Measurements from ENCODE around the gene RAI1.
A peak's percentile ranks its signal among the peaks of the same experiment; 100 is the strongest.

The RAI1 gene

GRCh38 chr17:17771498-17772201 lies 90.4 kb downstream of the RAI1 start:
- DNase-seq (ENCODE audit: low read depth) = no peak
- H3K4me3 ChIP-seq (ENCODE audit: low read length) = no peak overlapping the region

GRCh38 chr17:17772231-17772630 lies 91.0 kb downstream of the RAI1 start:
- DNase-seq (ENCODE audit: low read depth) = no peak
- no peak overlapping the region for H3K4me3 ChIP-seq (ENCODE audit: low read length)
- TF ChIP-seq, protein P1, sequence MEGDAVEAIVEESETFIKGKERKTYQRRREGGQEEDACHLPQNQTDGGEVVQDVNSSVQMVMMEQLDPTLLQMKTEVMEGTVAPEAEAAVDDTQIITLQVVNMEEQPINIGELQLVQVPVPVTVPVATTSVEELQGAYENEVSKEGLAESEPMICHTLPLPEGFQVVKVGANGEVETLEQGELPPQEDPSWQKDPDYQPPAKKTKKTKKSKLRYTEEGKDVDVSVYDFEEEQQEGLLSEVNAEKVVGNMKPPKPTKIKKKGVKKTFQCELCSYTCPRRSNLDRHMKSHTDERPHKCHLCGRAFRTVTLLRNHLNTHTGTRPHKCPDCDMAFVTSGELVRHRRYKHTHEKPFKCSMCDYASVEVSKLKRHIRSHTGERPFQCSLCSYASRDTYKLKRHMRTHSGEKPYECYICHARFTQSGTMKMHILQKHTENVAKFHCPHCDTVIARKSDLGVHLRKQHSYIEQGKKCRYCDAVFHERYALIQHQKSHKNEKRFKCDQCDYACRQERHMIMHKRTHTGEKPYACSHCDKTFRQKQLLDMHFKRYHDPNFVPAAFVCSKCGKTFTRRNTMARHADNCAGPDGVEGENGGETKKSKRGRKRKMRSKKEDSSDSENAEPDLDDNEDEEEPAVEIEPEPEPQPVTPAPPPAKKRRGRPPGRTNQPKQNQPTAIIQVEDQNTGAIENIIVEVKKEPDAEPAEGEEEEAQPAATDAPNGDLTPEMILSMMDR (conservative IDR thresholded peaks at IDR 0.05; ENCODE audit: low read depth, low read length) = no peak

More at GRCh38 chr17:17771498-17772201, 90.4 kb downstream of the RAI1 start:
- TF ChIP-seq, protein P1 (conservative IDR thresholded peaks at IDR 0.05; ENCODE audit: low read depth, low read length) = no peak

DNA sequence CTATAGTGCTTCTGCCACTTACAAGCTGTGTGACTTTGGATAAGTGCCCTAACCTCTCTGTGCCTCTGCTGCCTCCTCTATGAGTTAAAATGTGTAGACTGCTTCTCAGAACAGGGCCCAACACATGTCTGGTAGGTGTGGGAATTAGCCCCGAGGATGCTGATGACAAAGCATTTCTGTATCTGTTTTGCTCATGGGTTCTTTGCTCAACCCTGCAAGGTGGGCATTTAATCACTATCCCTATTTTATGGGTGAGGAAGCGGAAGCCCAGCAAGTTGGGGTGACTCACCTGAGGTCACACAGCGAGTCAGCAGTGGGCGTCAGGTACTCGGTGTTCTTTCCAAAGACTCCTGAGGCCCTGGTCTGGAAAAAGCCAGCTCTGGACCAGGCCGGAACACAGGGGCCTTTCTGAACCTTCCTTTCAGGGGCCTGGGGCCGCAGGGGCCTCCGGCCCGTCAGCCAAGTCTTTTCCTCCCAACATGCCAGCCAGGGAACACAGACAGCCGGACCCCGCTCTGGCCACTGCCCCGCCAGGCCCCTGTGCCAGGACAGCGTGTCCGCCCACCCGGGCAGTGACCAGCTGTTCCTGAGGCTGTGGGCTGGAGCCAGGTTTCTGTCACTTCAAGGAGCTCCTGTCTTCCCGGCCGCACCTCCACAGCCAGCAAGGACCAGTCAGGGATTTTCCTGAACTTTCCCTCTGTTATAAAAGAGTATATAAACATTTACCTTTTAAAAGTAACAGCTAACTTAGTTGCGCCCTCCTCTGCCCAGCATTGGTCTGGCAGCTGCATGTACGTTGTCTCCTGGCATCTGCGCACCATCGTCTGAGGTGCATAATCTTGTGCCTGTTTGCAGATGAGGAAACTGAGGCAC lies 93.0 kb downstream of the RAI1 start:
- TF ChIP-seq, protein P1 (conservative IDR thresholded peaks at IDR 0.05; ENCODE audit: low read depth, low read length) = peak; percentile 59
- no peak for DNase-seq (ENCODE audit: low read depth)
- no peak overlapping the region for H3K4me3 ChIP-seq (ENCODE audit: low read length)

DNA sequence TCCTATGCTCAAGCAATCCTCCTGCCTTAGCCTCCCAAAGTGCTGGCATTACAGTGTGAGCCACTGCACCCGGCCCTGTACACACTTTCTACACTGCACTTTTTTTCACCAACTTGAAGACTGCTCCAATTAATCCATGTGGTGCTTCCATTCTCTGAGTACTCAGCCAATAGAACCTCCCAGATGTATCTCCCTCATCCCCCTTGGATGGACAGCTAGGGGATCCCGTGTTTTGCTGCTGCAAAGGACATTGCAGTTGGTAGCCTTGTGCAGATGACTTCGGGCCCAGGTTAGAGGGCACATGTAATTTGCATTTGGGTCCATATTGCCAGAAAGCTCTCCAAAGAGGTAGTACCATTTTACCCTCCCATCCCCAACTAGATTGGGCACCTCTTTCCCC lies 95.6 kb downstream of the RAI1 start:
- DNase-seq (ENCODE audit: low read depth) = no peak
- H3K4me3 ChIP-seq (ENCODE audit: low read length) = no peak overlapping the region
- TF ChIP-seq, protein P1 (conservative IDR thresholded peaks at IDR 0.05; ENCODE audit: low read depth, low read length) = no peak

DNA sequence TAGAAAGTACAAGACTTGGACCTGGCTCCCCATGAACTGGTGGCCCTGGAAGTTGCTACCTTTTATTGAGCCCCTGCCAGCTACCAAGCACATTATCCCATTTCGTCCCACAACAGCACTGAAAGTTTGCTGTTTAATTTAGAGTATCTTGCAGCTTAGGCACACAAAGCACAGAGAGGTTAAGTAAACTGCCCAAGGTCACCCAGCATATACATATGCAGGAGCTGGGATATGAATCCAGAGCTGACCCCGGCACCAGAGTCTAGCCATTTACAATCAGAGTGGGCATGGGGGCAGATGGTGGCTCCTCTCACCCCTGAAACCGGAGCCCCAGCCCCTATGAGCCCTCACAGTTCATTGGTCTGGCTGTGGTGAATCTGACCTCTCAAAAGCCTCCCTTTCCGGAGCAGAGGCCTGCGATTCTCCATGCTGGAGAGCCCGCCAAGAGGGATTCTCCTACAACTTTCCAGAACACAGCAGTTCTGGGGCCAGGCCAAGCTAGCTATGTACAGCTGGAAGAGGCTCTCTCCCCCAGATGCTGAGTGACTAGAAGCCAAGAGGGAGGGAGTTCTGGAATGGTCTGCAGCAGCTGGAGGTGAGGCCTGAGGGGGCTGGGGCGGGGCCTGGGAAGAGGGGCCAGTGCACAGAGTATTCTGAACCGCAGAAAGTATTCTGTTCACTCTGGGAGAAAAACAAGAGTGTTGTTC lies 97.2 kb downstream of the RAI1 start:
- no peak for DNase-seq (ENCODE audit: low read depth)
- TF ChIP-seq, protein P1 (conservative IDR thresholded peaks at IDR 0.05; ENCODE audit: low read depth, low read length) = no peak
- no peak overlapping the region for H3K4me3 ChIP-seq (ENCODE audit: low read length)

DNA sequence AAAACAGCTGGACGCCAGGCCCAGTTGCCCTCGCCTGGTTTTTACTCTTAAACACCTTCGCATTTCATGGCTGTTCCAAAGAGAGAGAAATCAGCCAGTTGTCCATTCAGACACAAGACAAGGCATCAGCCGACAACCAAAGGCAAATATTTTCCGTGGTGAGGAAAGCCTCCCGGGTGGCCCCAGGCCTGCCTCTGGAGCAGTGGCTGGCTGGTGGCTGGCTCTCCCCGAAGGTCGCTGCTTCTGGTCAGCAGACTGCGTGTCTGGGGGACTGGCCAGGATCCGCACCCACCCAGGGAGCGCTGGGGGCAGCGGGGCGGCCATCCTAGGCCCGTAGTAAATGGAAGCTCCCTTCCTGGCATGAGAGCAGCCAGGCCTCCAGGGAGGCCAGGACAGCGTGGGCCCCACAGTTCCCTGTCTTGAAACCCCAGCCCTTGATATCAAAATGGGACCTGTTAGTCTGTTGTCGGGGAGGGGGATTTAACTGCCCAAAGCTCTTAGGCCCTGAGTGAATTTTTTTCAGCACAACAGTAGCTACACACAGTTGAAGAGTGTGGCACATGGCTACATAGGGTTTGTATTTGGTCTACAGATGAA lies 97.9 kb downstream of the RAI1 start:
- DNase-seq (ENCODE audit: low read depth) = no peak
- H3K4me3 ChIP-seq (ENCODE audit: low read length) = no peak overlapping the region

More for the DNA sequence above, 97.9 kb downstream of the RAI1 start:
- TF ChIP-seq, protein P1 (conservative IDR thresholded peaks at IDR 0.05; ENCODE audit: low read depth, low read length) = no peak
